GM13976 (cell line): ENCODE results near the gene DNAAF2.
A peak's percentile ranks its signal among the peaks of the same experiment; 100 is the strongest.
"Not testable (repeated sequence)": the region's sequence is repeated elsewhere in the genome, so short reads cannot be mapped to it uniquely, and the experiment has no call there.

Source experiments
- DNase-seq: peaks from one replicate; pipeline ENCODE4 v3.0.0; 2012; ENCODE audit warnings: low spot score
- in situ Hi-C: fragments of 300-500 bp; cut with MboI; formaldehyde crosslinking; loops from one replicate; pipeline ENCODE4 v1.12.0; 2022; ENCODE audit warnings: low sequenced_read_pairs, mixed read lengths, inconsistent platforms; ENCODE audit not compliant: unreplicated experiment
- TF ChIP-seq, protein P1 (sequence below): IDR thresholded peaks from 2 replicates; pipeline ENCODE4 v1.5.1; 2012; ENCODE audit warnings: borderline replicate concordance, mild to moderate bottlenecking; ENCODE audit not compliant: insufficient read depth; ENCODE audit errors: extremely low read depth, missing control alignments, control extremely low read depth

DNAAF2 gene

DNA sequence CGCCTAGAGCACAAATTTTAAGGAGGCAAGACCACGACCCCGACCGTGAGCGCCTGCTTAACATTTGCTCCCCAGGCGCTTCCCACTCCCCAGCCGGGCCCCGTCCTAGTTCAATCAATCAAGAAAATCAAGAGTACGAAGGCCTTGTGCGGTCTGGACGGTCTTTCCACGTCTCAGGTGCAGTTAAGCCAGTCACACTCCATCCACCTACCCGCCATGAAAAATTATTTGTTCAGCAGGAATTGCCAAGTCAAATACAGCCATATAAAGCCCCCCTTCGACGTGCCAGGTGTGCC lies 36.9 kb downstream of the DNAAF2 start:
- TF ChIP-seq, protein P1, sequence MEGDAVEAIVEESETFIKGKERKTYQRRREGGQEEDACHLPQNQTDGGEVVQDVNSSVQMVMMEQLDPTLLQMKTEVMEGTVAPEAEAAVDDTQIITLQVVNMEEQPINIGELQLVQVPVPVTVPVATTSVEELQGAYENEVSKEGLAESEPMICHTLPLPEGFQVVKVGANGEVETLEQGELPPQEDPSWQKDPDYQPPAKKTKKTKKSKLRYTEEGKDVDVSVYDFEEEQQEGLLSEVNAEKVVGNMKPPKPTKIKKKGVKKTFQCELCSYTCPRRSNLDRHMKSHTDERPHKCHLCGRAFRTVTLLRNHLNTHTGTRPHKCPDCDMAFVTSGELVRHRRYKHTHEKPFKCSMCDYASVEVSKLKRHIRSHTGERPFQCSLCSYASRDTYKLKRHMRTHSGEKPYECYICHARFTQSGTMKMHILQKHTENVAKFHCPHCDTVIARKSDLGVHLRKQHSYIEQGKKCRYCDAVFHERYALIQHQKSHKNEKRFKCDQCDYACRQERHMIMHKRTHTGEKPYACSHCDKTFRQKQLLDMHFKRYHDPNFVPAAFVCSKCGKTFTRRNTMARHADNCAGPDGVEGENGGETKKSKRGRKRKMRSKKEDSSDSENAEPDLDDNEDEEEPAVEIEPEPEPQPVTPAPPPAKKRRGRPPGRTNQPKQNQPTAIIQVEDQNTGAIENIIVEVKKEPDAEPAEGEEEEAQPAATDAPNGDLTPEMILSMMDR, result no peak
- DNase-seq, result no peak
- in situ Hi-C loops, result no loop called here

DNA sequence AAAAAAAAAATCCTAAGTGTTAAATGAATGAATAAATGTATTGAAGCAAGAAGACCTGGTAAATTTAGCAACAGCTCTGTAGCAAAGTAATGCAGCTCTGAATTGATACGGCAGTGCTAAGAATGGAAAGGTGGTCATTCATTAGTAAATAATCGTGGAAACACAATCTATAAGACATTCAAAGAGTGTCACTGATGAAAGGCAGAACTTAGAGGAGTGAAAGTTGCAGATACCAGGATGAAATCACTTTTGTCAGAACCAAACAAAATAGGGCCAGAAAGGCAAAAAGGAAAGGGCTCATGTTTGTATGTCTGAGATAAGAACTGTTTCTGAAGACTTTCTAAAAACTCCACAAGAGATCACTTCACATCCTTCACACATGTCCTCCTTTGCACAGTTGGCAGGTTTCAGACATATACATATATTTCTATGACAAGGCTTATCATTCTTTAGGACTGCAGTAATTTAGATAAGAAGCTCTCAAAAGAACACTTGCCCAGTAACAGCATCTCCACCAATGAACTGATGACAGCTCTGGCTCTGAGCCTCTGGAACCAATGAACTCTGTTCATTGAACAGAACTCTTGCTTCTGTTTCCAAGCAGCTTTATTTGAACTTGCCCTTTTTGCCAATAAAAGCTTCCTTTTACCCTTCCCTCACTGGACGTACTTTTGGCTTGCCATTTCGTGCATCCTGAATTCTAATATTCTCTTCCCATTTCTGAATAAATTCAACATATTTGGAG lies 40.5 kb downstream of the DNAAF2 start:
- in situ Hi-C loops, result no loop called here
- TF ChIP-seq, protein P1, result no peak
- peak; percentile 49 for DNase-seq

DNA sequence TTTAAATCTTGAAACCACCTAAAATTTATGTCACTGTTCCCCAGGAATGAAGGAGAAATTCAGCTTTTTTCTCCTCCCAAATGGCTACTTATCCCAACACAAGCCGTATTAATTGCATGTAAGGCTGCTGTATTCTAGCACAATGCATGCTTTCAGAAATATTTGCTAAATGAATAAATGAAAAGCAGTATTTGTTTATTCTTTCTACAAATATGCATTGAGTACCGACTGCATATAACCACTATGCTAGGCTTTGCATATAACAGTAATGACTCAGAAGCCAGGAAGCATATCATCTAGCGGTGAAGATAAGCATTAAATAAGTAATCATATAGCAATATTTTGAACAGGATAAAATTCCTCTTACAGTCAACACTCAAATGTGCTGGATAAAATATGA lies 42.0 kb downstream of the DNAAF2 start:
- in situ Hi-C loops, result no loop called here
- TF ChIP-seq, protein P1, result no peak
- no peak for DNase-seq

DNA sequence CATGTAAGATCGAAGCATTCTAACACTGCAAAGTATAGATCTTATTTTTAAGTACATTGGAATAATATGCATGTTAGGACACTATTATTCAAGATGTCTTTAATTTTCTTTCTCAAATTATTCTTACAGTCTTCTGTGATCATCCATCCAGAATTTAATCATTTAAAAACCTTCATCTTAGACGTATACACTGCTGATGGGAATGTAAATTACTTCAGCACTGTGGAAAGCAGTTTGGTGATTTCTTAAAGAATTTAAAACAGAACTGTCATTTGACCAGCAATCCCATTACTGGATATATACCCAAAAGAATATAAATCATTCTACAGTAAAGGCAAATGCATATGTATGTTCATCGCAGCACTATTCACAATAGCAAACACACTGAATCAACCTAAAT lies 45.7 kb downstream of the DNAAF2 start:
- TF ChIP-seq, protein P1, result no peak
- DNase-seq, result no peak
- in situ Hi-C loops, result no loop called here

DNA sequence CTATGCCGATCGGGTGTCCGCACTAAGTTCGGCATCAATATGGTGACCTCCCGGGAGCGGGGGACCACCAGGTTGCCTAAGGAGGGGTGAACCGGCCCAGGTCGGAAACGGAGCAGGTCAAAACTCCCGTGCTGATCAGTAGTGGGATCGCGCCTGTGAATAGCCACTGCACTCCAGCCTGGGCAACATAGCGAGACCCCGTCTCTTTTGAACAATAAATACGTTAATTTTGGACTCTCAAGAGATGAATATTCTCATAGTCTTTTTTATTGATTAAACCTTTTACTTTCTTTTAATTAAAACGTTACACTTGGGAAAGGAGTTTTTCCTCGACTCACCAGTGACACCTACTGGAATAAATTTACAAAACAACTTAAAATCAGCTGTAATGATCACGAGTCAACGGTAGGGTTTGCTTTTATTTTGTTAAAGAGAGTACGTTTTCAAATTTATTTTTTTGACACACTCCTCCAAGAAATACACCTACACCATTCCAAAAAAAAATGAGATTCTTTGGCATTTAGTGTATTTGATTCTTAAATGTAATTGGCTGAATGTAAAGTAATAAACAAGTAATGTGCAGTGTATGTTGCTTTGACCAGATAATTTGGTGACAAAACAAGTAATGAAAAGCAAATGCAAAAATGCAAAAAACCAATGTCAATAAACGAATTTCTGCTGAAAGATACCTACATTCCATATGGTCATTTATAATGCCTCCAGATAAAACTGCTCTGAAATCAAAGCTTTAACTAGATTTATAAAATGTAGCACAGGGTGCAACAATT lies 48.2 kb downstream of the DNAAF2 start:
- TF ChIP-seq, protein P1, result peak; percentile 72
- in situ Hi-C loops, result no loop called here
- DNase-seq, result peak; percentile 61

DNA sequence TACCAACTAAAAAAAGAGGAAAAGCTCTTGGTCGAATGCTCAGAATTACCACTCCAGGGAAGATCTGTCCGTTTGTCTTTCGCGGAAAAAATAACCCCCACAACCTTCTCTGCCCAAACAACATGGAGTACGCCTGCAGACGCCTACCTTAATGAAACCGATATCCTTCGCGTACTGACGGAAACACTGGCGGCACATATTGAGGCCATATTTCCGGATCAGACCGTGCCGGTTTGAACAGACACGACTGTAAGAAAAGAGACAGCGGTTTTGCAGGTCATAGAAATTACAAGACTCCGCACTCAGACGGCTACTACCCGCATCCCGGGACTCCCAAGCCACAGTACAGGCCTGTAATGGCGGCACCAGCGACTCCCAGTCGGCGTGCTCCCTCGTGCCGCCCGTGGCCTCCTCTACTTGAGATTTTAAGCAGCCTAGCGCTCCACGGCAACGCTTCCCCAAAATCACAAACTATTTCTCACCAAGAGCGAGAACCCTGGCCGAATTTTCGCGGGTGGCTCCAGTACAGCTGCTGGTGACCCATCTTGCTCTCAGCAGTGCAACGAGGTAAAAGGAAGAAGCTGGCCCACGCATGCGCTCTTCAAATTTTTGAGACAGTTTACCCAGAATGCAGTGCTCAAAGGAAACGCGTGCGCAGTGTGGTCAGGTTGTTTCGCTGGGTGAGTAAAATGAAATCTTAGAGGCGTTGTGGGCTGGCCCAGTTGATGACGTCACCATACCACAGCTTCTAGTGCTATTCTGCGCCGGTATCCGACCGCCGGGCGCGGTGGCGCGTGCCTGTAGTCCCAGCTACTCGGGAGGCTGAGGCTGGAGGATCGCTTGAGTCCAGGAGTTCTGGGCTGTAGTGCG lies 49.0 kb downstream of the DNAAF2 start, which contains the start of gene RPS29:
Gene RPS29, minus strand, starts transcription at position 578 of the 870 bp plus-strand sequence. Its CDS starts 34 bp downstream, at position 544.
- TF ChIP-seq, protein P1, result no peak
- in situ Hi-C loops, result no loop called here
- DNase-seq, result peak; percentile 93

DNA sequence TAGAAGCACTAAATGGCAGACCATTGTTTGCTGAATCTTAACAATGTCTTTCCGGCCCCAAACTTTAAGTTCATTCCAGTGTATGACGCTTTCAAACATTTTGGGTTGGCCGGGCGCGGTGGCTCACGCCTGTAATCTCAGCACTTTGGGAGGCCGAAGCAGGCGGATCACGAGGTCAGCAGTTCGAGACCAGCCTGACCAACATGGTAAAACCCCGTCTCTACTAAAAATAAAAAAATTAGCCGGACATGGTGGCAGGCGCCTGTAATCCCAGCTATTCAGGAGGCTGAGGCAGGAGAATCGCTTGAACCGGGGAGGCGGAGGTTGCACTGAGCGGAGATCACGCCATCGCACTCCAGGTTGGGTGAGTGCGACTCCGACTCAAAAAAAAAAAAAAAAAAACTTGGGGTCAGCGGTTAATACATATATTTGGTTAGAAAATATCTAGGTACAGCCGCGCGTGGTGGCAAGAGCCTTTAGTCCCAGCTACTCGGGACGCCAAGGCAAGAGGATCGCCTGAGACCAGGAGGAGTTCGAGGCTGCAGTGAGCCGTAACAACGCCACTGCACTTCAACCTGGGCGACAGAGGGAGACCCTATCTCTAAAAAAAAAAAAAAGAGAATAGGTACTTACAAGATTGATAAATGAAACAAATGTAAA lies 49.9 kb downstream of the DNAAF2 start:
- DNase-seq, in situ Hi-C loops: not testable (repeated sequence)
